ENCODE data around the gene FAM107A.
A peak's percentile ranks its signal among the peaks of the same experiment; 100 is the strongest.

Gene FAM107A

DNA sequence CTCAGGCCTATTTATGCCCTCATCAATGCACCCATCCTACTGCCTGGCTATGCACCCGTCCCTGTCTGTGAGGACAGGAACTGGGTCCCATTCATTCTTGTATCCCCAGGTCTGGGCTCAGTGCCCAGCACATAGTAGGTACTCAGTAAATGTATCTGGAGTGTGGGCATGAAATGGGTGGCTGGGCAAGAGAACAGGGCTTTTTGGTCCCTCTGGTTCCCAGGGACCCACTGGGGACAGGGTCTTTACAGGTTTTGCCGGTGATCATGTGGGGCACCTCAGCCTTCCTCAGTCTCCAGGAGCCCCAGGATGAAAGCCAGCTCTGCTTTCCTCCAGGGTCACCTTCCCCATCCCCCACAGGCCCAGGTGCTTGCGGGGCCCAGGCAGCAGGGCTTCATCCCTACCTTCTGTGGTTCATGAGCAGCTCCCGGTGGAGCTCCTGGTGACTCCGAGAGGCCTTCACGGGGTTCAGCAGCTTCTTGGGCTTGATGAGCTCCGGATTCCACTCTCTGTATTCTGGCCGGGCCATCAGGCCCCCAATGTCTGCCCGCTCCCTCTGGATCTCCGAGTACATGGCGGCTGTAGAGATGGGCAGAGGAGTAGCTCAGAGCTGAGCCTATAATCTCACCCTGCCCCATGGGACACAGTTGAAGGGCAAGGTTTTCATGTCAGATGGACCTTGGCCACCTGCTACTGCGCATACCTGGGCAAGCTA, 7.7 kb downstream of the FAM107A start:
- DNase-seq (ENCODE audit: low read depth): no peak
- TF ChIP-seq, protein P1, sequence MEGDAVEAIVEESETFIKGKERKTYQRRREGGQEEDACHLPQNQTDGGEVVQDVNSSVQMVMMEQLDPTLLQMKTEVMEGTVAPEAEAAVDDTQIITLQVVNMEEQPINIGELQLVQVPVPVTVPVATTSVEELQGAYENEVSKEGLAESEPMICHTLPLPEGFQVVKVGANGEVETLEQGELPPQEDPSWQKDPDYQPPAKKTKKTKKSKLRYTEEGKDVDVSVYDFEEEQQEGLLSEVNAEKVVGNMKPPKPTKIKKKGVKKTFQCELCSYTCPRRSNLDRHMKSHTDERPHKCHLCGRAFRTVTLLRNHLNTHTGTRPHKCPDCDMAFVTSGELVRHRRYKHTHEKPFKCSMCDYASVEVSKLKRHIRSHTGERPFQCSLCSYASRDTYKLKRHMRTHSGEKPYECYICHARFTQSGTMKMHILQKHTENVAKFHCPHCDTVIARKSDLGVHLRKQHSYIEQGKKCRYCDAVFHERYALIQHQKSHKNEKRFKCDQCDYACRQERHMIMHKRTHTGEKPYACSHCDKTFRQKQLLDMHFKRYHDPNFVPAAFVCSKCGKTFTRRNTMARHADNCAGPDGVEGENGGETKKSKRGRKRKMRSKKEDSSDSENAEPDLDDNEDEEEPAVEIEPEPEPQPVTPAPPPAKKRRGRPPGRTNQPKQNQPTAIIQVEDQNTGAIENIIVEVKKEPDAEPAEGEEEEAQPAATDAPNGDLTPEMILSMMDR (IDR thresholded peaks at IDR 0.05; ENCODE audit: low read depth, low read length, missing control alignments): no peak
- H3K4me3 ChIP-seq (ENCODE audit: low read depth, low read length): no peak overlapping the region

DNA sequence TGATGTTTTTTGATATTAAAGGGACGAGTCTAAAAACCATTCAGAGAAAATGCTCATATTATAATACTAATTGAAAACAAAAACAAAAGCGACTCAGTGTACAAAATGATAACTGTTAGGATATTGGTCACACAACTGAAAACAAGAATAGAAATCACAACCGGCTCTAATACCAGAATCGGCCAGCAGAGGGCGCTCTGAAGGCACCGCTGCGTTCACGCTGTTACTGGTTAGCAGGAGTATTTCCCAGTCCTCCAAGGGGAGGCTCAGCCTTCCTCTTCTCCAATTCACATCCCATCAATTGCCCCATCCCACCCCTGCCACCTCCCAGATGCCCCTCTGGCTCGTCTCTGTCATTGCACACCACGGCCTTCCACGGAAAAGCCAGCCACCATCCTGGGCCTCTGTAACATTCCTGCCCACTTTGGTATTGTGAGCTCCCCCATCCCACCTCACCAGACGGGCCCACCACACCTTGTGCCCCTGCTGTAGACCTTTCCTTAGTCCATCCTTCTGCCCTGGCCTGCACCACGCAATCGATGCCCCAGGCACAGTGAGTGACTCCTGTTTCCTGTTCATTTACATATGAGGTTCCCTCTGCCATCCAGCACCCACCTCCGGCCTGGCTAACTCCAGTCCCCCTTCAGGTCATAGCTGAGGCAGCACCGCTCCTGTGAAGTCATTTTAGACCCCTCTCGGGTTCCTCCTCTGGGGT, 8.5 kb downstream of the FAM107A start:
- H3K4me3 ChIP-seq (ENCODE audit: low read depth, low read length): no peak overlapping the region
- TF ChIP-seq, protein P1 (IDR thresholded peaks at IDR 0.05; ENCODE audit: low read depth, low read length, missing control alignments): peak; percentile 93
- DNase-seq (ENCODE audit: low read depth): no peak

DNA sequence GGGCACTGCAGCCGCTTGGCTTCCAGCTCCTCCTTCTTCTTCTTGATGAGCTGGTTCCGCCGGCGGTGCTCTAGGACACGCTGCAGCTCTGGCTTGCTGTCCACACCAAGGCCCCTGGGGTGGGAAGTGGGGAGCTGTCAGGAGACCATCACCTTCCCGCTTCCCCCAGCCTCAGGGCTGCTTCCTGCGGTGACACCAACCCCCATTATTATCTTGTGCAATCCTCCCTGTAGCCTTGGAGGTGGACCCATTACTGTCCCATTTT, 10.0 kb downstream of the FAM107A start:
- no peak overlapping the region for H3K4me3 ChIP-seq (ENCODE audit: low read depth, low read length)
- TF ChIP-seq, protein P1 (IDR thresholded peaks at IDR 0.05; ENCODE audit: low read depth, low read length, missing control alignments): no peak
- no peak for DNase-seq (ENCODE audit: low read depth)

DNA sequence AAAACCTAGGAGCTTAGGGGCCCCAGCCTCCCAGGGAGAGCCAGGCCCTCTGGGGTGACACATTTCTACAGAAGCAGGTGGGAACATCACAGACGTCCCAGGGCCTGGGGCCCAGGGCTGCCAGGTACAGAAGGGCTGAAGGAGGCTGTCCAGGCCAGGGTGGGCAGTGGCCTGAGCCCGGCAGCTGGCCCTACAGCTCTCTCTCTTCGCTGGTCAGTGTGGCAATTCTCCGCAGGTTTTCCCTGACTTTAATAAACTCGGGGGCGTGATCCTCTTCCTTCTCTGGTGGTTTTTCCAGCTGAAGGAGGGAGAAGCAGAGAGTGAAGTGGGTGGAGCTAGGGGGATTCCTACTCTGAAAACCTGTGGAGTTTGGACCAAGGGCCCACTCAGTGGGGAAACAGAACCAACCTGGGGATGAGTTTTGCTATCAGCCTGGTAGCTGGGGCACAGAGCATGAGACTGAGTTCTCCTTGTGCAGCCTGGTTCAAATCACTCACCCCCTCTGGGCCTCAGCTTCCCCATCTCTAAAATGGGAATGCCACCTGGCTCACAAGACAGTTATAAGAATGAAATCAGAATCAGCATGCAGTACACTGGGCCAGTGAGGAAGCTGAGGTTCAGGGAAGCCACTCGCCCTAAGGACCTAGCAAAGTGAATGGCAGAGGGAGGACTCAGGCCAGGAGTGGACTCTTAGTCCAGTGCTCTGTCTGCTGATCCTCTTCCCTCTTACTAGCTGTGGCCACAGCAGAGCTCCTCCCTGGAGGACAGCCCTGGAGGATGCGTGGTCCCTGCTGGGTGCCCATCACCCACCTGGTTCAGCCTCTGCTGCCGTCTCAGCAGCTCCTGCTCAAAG, 10.6 kb downstream of the FAM107A start:
- H3K4me3 ChIP-seq (ENCODE audit: low read depth, low read length): no peak overlapping the region
- TF ChIP-seq, protein P1 (IDR thresholded peaks at IDR 0.05; ENCODE audit: low read depth, low read length, missing control alignments): no peak
- no peak for DNase-seq (ENCODE audit: low read depth)

DNA sequence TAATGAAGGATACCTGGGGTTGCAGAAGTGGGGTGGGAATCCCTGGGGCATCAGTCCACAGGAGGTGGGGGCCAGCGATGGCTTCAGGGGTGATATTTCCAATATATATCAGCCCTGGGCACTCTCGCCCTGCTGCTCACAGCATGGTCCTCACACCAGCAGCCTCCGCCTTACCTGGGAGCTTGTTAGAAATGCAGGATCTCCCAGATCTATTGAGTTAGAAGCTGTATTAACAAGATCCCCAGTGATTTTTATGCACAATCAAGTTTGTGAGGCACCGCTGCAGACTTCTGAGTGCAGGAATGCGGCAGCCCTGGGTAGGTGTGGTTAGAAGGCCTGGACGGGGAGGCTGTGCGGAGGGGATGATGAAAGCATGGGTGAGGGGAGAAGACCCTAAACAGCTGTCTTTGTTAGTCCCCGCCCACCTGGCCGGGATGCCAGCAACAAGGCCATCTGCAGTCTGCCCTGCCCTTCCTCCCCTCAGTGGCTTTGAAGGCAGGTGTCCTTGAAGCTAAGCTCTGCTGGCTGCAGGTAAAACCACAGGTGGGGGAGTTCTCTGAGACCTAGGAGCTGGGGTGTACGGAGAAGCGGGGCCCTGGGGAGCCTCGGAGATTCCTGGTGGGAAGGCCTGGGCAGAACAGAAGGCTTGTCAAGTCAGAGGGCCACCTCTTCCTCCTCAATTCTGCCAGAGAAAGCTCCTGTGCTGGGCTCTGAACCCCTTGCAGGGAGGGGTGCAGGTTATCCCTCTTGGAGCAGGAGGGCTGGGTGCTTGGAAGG, 11.4 kb downstream of the FAM107A start:
- TF ChIP-seq, protein P1 (IDR thresholded peaks at IDR 0.05; ENCODE audit: low read depth, low read length, missing control alignments): no peak
- no peak for DNase-seq (ENCODE audit: low read depth)

DNA sequence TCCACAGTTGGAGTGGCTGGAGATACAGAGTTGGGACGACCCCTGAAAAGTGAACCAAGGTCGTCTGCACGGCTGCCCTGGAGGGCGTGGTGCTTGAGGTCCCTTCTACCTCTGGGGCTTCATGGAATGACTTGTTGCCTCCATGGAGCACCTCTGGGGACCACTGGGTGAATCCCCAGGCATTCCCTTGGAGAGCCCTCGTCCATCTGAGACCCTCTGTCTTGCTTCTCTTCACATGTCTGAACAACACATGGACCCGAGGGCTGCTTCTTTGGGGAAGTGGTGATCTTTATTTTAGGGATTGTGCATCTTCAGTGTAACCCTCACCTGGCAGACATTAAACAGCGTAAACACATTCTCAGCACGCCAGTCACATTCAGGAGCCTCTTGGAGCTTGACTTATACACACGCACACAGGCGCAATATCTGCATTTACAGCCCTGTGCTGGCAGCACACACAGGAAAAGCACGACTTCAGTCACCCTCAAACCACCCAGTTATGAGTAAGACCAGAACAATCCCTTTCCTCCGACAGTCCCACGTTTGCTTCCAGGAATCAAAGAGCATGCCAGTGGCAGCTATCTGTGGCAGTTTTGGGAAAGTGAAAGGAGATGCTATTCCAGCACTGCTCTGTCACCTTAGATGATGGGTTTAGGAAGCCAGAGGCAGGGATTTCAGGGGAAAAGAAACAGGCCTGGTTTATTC, 12.6 kb downstream of the FAM107A start:
- TF ChIP-seq, protein P1 (IDR thresholded peaks at IDR 0.05; ENCODE audit: low read depth, low read length, missing control alignments): no peak
- DNase-seq (ENCODE audit: low read depth): no peak
- no peak overlapping the region for H3K4me3 ChIP-seq (ENCODE audit: low read depth, low read length)

More for the DNA sequence above, 11.4 kb downstream of the FAM107A start:
- H3K4me3 ChIP-seq (ENCODE audit: low read depth, low read length): no peak overlapping the region

All from GM12864 (cell line).